Lung (tissue), 12 donors: Measurements from ENCODE around the gene IFI16. TPM values are rescaled to one million over a fixed set of nuclear protein-coding genes. Genes with fewer than 3 reads are reported as not detected.

Experiments
- ATAC-seq: fragments of 200-7000 bp; cut with Tn5 transposase; one replicate; pipeline ENCODE4 v1.9.1; 2020; ENCODE audit warnings: moderate number of reproducible peaks; ENCODE audit not compliant: insufficient read depth, low FRiP score
- DNase-seq, 3 donors: peaks; one replicate each; pipeline ENCODE4 v3.0.0-alpha.2; 2013 to 2017
- H3K27ac ChIP-seq, 2 donors: one replicate each; pipeline ENCODE4 v1.5.1; 2013; ENCODE audit warnings: mild to moderate bottlenecking in 2 of 2, moderate library complexity in 2 of 2, control low read depth in 1 of 2, inconsistent platforms in 1 of 2, low read depth in 1 of 2, low read length in 1 of 2
- H3K27me3 ChIP-seq, 3 donors: one replicate each; pipeline ENCODE4 v1.5.1; 2013; ENCODE audit warnings: low read length in 2 of 3; ENCODE audit not compliant: control insufficient read depth in 3 of 3, insufficient read depth in 3 of 3
- H3K36me3 ChIP-seq, 4 donors: one replicate each; pipeline ENCODE4 v1.5.1; 2013; ENCODE audit warnings: low read length in 4 of 4, mild to moderate bottlenecking in 1 of 4, moderate library complexity in 1 of 4; ENCODE audit not compliant: control insufficient read depth in 4 of 4, insufficient read depth in 4 of 4
- H3K4me1 ChIP-seq, 5 donors: one replicate each; pipeline ENCODE4 v1.5.1; 2013; ENCODE audit warnings: low read length in 5 of 5, mild to moderate bottlenecking in 2 of 5, moderate library complexity in 1 of 5; ENCODE audit not compliant: control insufficient read depth in 5 of 5, insufficient read depth in 5 of 5
- H3K4me3 ChIP-seq: one replicate; pipeline ENCODE4 v1.5.1; 2013; ENCODE audit warnings: mild to moderate bottlenecking, control low read depth, moderate library complexity
- H3K9ac ChIP-seq, 2 donors: one replicate each; pipeline ENCODE4 v1.5.1; 2013; ENCODE audit warnings: low read length in 2 of 2, control low read depth in 1 of 2; ENCODE audit not compliant: insufficient read depth in 1 of 2
- H3K9me3 ChIP-seq, 4 donors: one replicate each; pipeline ENCODE4 v1.5.1; 2013; ENCODE audit warnings: low read length in 3 of 4, mild to moderate bottlenecking in 1 of 4, moderate library complexity in 1 of 4; ENCODE audit not compliant: control insufficient read depth in 4 of 4, insufficient read depth in 3 of 4
- CTCF ChIP-seq: IDR thresholded peaks from 2 replicates; pipeline ENCODE4 v1.5.1; 2012; ENCODE audit warnings: mild to moderate bottlenecking; ENCODE audit errors: control extremely low read depth, extremely low read depth
- WGBS, 2 donors: extraction: QIAGEN DNeasy Blood & Tissue Kit; methylation state at CpG; one replicate each; pipeline ENCODE4 v1.1.7; 2013; 5-methylcytosine and 5-hydroxymethylcytosine counted together
- polyA plus RNA-seq, 2 donors: library from polyadenylated mRNA; stranded (reverse); fragments of 200-250 nt; gene quantifications; one replicate each; pipeline ENCODE4 v1.2.1, GENCODE V29; 2013
- total RNA-seq, 2 donors: library from RNA; depleted of rRNA in 1 of 2; stranded (reverse); fragments of >200 nt in 1 of 2; gene quantifications; one replicate each; pipeline ENCODE4 v1.2.1, GENCODE V29; 2014 to 2021
- donor health status: control.
- donor health status: control.
- donor health status: Bipolar disorder and iron deficiency.
- donor health status: healthy.
- donor health status: DM: yes; HTN: yes; CAD: no.

The IFI16 gene
- total and polyA plus RNA-seq, 4 donors = 60.7 to 124 (median 81.4) TPM

GRCh38 chr1:159084867-159085266 lies 75.2 kb downstream of the IFI16 start:
- Histone ChIP-seq H3K9me3 (no peaks in the 10 kb centered on the region), H3K27ac (no peak overlapping the region), H3K36me3 (no peaks in the 10 kb centered on the region), H3K9ac (no peak overlapping the region), H3K4me1 (no peaks in the 10 kb centered on the region), H3K4me3 (no peak overlapping the region), H3K27me3 (no peaks in the 10 kb centered on the region)
- ATAC-seq (peak; percentile 27), DNase-seq (no peak)
- 30 to 77% methylated on average over 3 of the region's 3 CpGs for WGBS, 2 donors
- TF ChIP-seq CTCF = no peak

GRCh38 chr1:159088050-159088449 lies 78.3 kb downstream of the IFI16 start:
- H3K9ac ChIP-seq = no peak overlapping the region

DNA sequence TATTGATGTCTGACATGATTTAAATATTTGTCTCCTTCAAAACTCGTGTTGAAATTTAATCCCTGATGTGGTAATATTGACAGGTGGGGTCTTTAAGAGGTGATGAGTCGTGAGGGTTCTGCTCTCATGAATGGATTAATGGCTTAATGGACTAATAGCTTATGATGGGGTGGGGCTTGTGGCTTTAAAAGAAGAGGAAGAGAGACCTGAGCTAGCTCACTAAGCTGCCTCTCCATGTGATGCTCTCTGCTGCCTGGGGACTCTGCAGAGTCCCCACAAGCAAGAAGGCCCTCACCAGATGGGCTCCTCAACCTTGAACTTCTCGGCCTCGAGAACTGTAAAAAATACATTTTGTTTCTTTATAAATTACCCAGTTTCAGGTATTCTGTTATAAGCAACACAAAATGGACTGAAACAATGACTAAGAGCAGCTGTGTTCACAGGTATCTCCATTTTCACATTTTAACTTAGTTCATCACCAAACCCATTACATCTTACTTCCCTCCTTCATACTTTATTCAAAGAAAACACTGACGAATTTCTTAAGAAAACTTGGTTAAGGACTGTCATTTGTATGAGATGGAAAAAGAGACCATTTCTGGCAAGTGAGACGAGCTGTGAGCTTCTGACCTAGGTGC lies 79.0 kb downstream of the IFI16 start:
- Histone ChIP-seq H3K36me3 (no peaks in the 10 kb centered on the region), H3K9me3 (no peaks in the 10 kb centered on the region), H3K4me1 (no peaks in the 10 kb centered on the region), H3K27me3 (no peaks in the 10 kb centered on the region), H3K4me3 (no peak overlapping the region), H3K9ac (no peak overlapping the region), H3K27ac (no peak overlapping the region)
- no peak for ATAC-seq
- 69 to 74% methylated on average over 6 of the region's 6 CpGs for whole genome bisulfite sequencing, 2 donors
- no peak for DNase-seq
- TF ChIP-seq CTCF = no peak

More at GRCh38 chr1:159088050-159088449, 78.3 kb downstream of the IFI16 start:
- no peak for DNase-seq
- Histone ChIP-seq H3K36me3 (no peaks in the 10 kb centered on the region), H3K27ac (no peak overlapping the region), H3K4me3 (no peak overlapping the region), H3K9me3 (no peaks in the 10 kb centered on the region), H3K27me3 (no peaks in the 10 kb centered on the region), H3K4me1 (no peaks in the 10 kb centered on the region)
- WGBS, 2 donors = 22 to 37% methylated on average over 2 of the region's 2 CpGs
- ATAC-seq = no peak
- TF ChIP-seq CTCF = no peak
